Pancreas (tissue), 10 donors: Measurements from ENCODE around the gene DUSP16. TPM values are rescaled to one million over a fixed set of nuclear protein-coding genes. Genes with fewer than 3 reads are reported as not detected.
"Not testable (repeated sequence)": the region's sequence is repeated elsewhere in the genome, so short reads cannot be mapped to it uniquely, and the experiment has no call there.

ENCODE experiments used
- ATAC-seq, 4 donors: fragments of 200-7000 bp; cut with Tn5 transposase; one replicate each; pipeline versions ENCODE4 v1.8.0 to v1.9.1; 2020; ENCODE audit warnings: mild to moderate bottlenecking in 4 of 4, moderate library complexity in 4 of 4
- DNase-seq, 6 donors: peaks; one replicate each; pipeline ENCODE4 v3.0.0-alpha.2; 2020
- FAIRE-seq: peaks from 2 replicates; lab custom pipeline; 2012; peaks lifted over from hg19 to GRCh38; lab: Jason Lieb, UNC
- H3K27ac ChIP-seq, 4 donors: fragments of 200-600 bp; sonication (generic); 1 replicate in 3 of 4; 2 replicates in 1 of 4; pipeline versions ENCODE4 v1.5.0 to v1.8.0; 2020
- H3K27me3 ChIP-seq, 4 donors: fragments of 200-600 bp; one replicate each; pipeline ENCODE4 v1.8.0; 2021
- H3K36me3 ChIP-seq, 3 donors: fragments of 200-600 bp; sonication (generic) in 1 of 3; one replicate each; pipeline versions ENCODE4 v1.5.0 to v1.8.0; 2020 to 2021
- H3K4me1 ChIP-seq, 3 donors: fragments of 200-600 bp; one replicate each; pipeline ENCODE4 v1.8.0; 2021
- H3K4me3 ChIP-seq, 4 donors: fragments of 200-600 bp; sonication (generic) in 2 of 4; one replicate each; pipeline versions ENCODE4 v1.5.0 to v1.8.0; 2020 to 2021
- H3K9me3 ChIP-seq, 4 donors: fragments of 200-600 bp; one replicate each; pipeline ENCODE4 v1.8.0; 2021
- WGBS, 2 donors: extraction: QIAGEN DNeasy Blood & Tissue Kit; methylation state at CpG; one replicate each; pipeline ENCODE4 v1.1.7; 2013; 5-methylcytosine and 5-hydroxymethylcytosine counted together
- intact Hi-C, 3 donors: fragments of 100-400 bp; cut with DNase I; formaldehyde crosslinking; loops; one replicate each; pipeline versions ENCODE4 v1.11.1 to v1.14.2; 2022
- polyA plus RNA-seq, 2 donors: library from polyadenylated mRNA; stranded (reverse); fragments of 200-250 nt; gene quantifications; one replicate each; pipeline ENCODE4 v1.2.3, GENCODE V29; 2013
- total RNA-seq, 6 donors: library from RNA; stranded (reverse); fragmentation: NEBNext Ultra II Directional in 4 of 6; extraction: Animal tissue kit (Norgen Biotek cat#: 25700) in 4 of 6; gene quantifications; one replicate each; pipeline versions ENCODE4 v1.2.1 to v1.2.4, GENCODE V29; 2021 to 2023
- TF ChIP-seq, protein P1 (sequence below), 4 donors: fragments of 200-600 bp; sonication (generic) in 3 of 4; IDR thresholded peaks; one replicate each; pipeline versions ENCODE4 v1.5.0 to v1.8.0; 2021; ENCODE audit warnings: antibody characterized with exemption in 4 of 4
- donor health status: healthy with polysubstance abuse.
- donor health status: DM: no; HTN: no; CAD: no; lungs with moderate emphysema.
- donor health status: DM: no; HTN: no; CAD: no.
- donor health status: control.
- donor health status: control.
- donor health status: Bipolar disorder and iron deficiency.
- donor health status: DM: yes; HTN: yes; CAD: no.
- donor health status: DM: no; HTN: no; CAD: no.
- donor health status: DM: no; HTN: no; CAD: no.
- donor health status: DM: yes; HTN: yes; CAD: no.

DUSP16 gene
- total and polyA plus RNA-seq, 8 donors = 5.8 to 38.7 (median 26.5) TPM

- WGBS, 2 donors = 72 to 73% methylated on average over 8 of the region's 8 CpGs
- no peak for DNase-seq
- ATAC-seq = peak in 2 of 4 donors; percentile 61 to 65
- no peaks in the 10 kb centered on the region for H3K27me3 ChIP-seq
- H3K27ac ChIP-seq = no peak overlapping the region
- intact Hi-C loops = no loop called here
- H3K36me3 ChIP-seq = no peaks in the 10 kb centered on the region
- no peaks in the 10 kb centered on the region for H3K4me1 ChIP-seq
- H3K9me3 ChIP-seq = no peaks in the 10 kb centered on the region
- TF ChIP-seq, protein P1, sequence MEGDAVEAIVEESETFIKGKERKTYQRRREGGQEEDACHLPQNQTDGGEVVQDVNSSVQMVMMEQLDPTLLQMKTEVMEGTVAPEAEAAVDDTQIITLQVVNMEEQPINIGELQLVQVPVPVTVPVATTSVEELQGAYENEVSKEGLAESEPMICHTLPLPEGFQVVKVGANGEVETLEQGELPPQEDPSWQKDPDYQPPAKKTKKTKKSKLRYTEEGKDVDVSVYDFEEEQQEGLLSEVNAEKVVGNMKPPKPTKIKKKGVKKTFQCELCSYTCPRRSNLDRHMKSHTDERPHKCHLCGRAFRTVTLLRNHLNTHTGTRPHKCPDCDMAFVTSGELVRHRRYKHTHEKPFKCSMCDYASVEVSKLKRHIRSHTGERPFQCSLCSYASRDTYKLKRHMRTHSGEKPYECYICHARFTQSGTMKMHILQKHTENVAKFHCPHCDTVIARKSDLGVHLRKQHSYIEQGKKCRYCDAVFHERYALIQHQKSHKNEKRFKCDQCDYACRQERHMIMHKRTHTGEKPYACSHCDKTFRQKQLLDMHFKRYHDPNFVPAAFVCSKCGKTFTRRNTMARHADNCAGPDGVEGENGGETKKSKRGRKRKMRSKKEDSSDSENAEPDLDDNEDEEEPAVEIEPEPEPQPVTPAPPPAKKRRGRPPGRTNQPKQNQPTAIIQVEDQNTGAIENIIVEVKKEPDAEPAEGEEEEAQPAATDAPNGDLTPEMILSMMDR (IDR thresholded peaks at IDR 0.05) = no peak
- FAIRE-seq = no peak
- no peak overlapping the region for H3K4me3 ChIP-seq
Measured at GRCh38 chr12:12600659-12601058, 38.0 kb upstream of the DUSP16 start.

- FAIRE-seq = no peak
- Histone ChIP-seq H3K27me3 (no peaks in the 10 kb centered on the region), H3K4me1 (no peaks in the 10 kb centered on the region), H3K27ac (no peak overlapping the region), H3K9me3 (no peaks in the 10 kb centered on the region), H3K4me3 (no peak overlapping the region), H3K36me3 (no peaks in the 10 kb centered on the region)
- 66 to 69% methylated on average over 9 of the region's 9 CpGs for WGBS, 2 donors
- intact Hi-C loops = no loop called here
- no peak for ATAC-seq
- DNase-seq = no peak
- TF ChIP-seq, protein P1 (IDR thresholded peaks at IDR 0.05) = no peak
Measured at GRCh38 chr12:12599750-12600643, 37.3 kb upstream of the DUSP16 start.

DNA sequence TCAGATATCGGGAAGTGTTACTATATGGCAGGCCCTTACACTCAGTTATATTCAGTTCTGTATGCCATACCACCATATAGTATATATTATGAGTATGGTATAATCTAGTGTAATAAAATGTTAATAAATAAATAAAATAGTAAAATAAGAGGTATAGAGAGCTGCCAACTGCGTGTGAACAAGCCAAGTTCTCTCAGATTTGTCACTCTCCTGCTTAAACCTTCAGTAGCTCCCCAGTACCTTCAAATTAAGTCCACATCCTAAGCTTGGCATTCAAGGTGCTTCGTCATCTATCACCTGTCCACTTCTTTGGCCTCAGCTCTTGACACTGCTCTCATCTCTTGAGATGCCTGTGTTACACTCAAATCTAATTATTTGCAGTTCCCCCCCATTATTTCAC, 36.2 kb upstream of the DUSP16 start:
- 81 to 84% methylated on average over 3 of the region's 3 CpGs for WGBS, 2 donors
- TF ChIP-seq, protein P1 (IDR thresholded peaks at IDR 0.05) = no peak
- Histone ChIP-seq H3K27me3 (no peaks in the 10 kb centered on the region), H3K4me1 (no peaks in the 10 kb centered on the region), H3K36me3 (no peaks in the 10 kb centered on the region), H3K9me3 (no peaks in the 10 kb centered on the region), H3K27ac (no peak overlapping the region), H3K4me3 (no peak overlapping the region)
- DNase-seq (no peak), ATAC-seq (no peak), FAIRE-seq (no peak)
- intact Hi-C loops = no loop called here

DNA sequence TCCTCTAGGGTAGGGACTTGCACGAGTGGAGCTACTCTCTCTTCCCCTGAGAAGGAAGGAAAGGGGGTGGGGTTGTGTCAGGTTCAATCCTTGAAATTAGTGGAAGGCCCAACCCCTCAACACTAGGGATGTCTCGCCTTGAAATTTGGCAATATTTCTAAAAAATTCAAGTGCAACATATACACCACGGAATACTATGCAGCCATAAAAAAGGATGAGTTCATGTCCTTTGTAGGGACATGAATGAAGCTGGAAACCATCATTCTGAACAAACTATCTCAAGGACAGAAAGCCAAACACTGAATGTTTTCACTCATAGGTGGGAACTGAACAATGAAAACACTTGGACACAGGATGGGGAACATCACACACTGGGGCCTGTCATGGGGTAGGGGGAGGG, 33.9 kb upstream of the DUSP16 start:
- DNase-seq, H3K4me3 ChIP-seq, ATAC-seq, H3K9me3 ChIP-seq, FAIRE-seq, intact Hi-C loops, H3K27ac ChIP-seq, H3K36me3 ChIP-seq, H3K27me3 ChIP-seq, H3K4me1 ChIP-seq: not testable (repeated sequence)
- WGBS, 2 donors = 76 to 86% methylated on average over 3 of the region's 3 CpGs

GRCh38 chr12:12595929-12596328, 33.3 kb upstream of the DUSP16 start:
- intact Hi-C loops, FAIRE-seq: not testable (repeated sequence)
- WGBS, 2 donors = 76 to 100% methylated on average over 2 of the region's 2 CpGs

DNA sequence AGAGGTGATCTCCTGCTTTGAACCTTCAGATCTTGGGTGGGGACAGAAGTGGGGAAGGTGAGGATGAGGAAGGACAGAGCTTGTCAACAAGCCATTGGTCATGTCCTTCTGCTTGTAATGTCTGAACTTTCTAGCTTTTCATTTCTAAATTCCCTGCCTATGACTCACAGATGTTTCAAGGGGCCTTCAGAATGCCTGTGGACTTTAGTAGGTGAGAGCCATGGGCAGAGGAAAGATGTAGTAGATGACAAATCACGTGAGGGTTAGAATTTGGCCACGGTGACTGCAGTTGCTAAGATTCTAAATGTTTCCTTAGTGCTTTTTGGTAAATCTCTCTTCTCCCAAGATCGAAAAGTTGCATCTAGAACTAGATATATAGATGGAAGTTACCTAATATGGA, 30.3 kb upstream of the DUSP16 start:
- TF ChIP-seq, protein P1 (IDR thresholded peaks at IDR 0.05) = no peak
- intact Hi-C loops = no loop called here
- ATAC-seq = no peak
- Histone ChIP-seq H3K4me1 (no peaks in the 10 kb centered on the region), H3K4me3 (no peak overlapping the region), H3K27ac (no peak overlapping the region), H3K36me3 (no peaks in the 10 kb centered on the region), H3K9me3 (no peaks in the 10 kb centered on the region), H3K27me3 (no peaks in the 10 kb centered on the region)
- no peak for FAIRE-seq
- no peak for DNase-seq
- WGBS, 2 donors = 69 to 83% methylated on average over 3 of the region's 3 CpGs

More at GRCh38 chr12:12595929-12596328, 33.3 kb upstream of the DUSP16 start:
- H3K27ac ChIP-seq, H3K4me1 ChIP-seq, H3K9me3 ChIP-seq, H3K36me3 ChIP-seq, DNase-seq, H3K4me3 ChIP-seq, H3K27me3 ChIP-seq, ATAC-seq: not testable (repeated sequence)
